GM12878 (cell line): ENCODE measurements around the gene HSBP1. TPM values are rescaled to one million over a fixed set of nuclear protein-coding genes. Genes with fewer than 3 reads are reported as not detected.
A peak's percentile ranks its signal among the peaks of the same experiment; 100 is the strongest.

Experiments used
- ATAC-seq: fragments of 200-7000 bp; cut with Tn5 transposase; 3 replicates; pipeline ENCODE4 v1.9.1; 2020; ENCODE audit warnings: mild to moderate bottlenecking, moderate library complexity
- BruUV-seq: library from RNA; stranded (reverse); fragments of 400-500 nt; replicated peaks from 2 replicates; lab custom pipeline; 2021; lab: Mats Ljungman, UMichigan
- CTCF ChIA-PET: fragments of 300-600 bp; sonication (Branson Sonifier 250); formaldehyde crosslinking; extraction: SDS; loops from one replicate; lab custom pipeline; 2021; ENCODE audit warnings: inconsistent platforms; lab: Yijun Ruan, JAX
- POLR2A ChIA-PET: fragments of 350-600 bp; formaldehyde crosslinking; extraction: SDS; loops from one replicate; lab custom pipeline; 2021; ENCODE audit warnings: inconsistent platforms; lab: Charles Lee
- RAD21 ChIA-PET: fragments of 300-600 bp; sonication (Branson Sonifier 250); formaldehyde crosslinking; loops from one replicate; lab custom pipeline; 2023; ENCODE audit warnings: antibody characterized with exemption; ENCODE audit not compliant: unreplicated experiment; lab: Charles Lee
- SMC1A ChIA-PET: fragments of 300-600 bp; sonication (Branson Sonifier 250); formaldehyde crosslinking; loops from one replicate; lab custom pipeline; 2023; ENCODE audit not compliant: unreplicated experiment, uncharacterized antibody; lab: Charles Lee
- DNase-seq: peaks from one replicate; pipeline ENCODE4 v3.0.0-alpha.2; 2011; ENCODE audit warnings: low read depth, low spot score
- FAIRE-seq: peaks from 3 replicates; lab custom pipeline; 2011; peaks lifted over from hg19 to GRCh38; lab: Jason Lieb, UNC
- H2AFZ ChIP-seq: 2 replicates; pipeline ENCODE4 v1.6.0; 2011; ENCODE audit warnings: low read depth, low read length, control low read depth; ENCODE audit not compliant: control insufficient read depth
- H3K27ac ChIP-seq: 2 replicates; pipeline ENCODE4 v1.5.1; 2011; ENCODE audit warnings: control low read depth; ENCODE audit not compliant: control insufficient read depth, insufficient read depth
- H3K27me3 ChIP-seq, 2 experiments: replicated peaks in 1 of 2; 2 replicates each; pipeline versions ENCODE4 v1.6.0 to v1.6.1; 2011; ENCODE audit warnings: low read length in 1 of 2; ENCODE audit not compliant: control insufficient read depth in 2 of 2, insufficient read depth in 2 of 2
- H3K36me3 ChIP-seq, 2 experiments: 2 replicates each; pipeline ENCODE4 v1.5.1; 2011; ENCODE audit warnings: low read length in 1 of 2; ENCODE audit not compliant: control insufficient read depth in 2 of 2, insufficient read depth in 2 of 2
- H3K4me1 ChIP-seq: 2 replicates; pipeline ENCODE4 v1.6.1; 2011; ENCODE audit warnings: mild to moderate bottlenecking, low read length, moderate library complexity, mixed read lengths; ENCODE audit not compliant: control insufficient read depth, insufficient read depth
- H3K4me2 ChIP-seq: 2 replicates; pipeline ENCODE4 v1.6.0; 2011; ENCODE audit warnings: control low read depth; ENCODE audit not compliant: control insufficient read depth, insufficient read depth
- H3K4me3 ChIP-seq: fragments of 200-600 bp; sonication (generic); 2 replicates; pipeline ENCODE4 v1.5.1; 2016
- H3K79me2 ChIP-seq: 2 replicates; pipeline ENCODE4 v1.6.0; 2011; ENCODE audit warnings: low read length; ENCODE audit not compliant: control insufficient read depth, insufficient read depth
- H3K9ac ChIP-seq: 2 replicates; pipeline ENCODE4 v1.8.0; 2011; ENCODE audit warnings: low read length, control low read depth, mixed read lengths; ENCODE audit not compliant: control insufficient read depth, insufficient read depth
- H3K9me3 ChIP-seq: replicated peaks from 3 replicates; pipeline ENCODE4 v1.5.1; 2011; ENCODE audit warnings: mild to moderate bottlenecking, low read length; ENCODE audit not compliant: control insufficient read depth, insufficient read depth
- H4K20me1 ChIP-seq: 2 replicates; pipeline ENCODE4 v1.6.0; 2011; ENCODE audit not compliant: control insufficient read depth, insufficient read depth
- BHLHE40 ChIP-seq, 2 experiments: fragments of 450-650 bp in 1 of 2; IDR thresholded peaks; 2 replicates each; pipeline ENCODE4 v1.6.1; 2011 to 2017; ENCODE audit warnings: low read depth in 2 of 2, borderline replicate concordance in 1 of 2, improper control_type of control experiment in 1 of 2, low read length in 1 of 2, mild to moderate bottlenecking in 1 of 2
- NR2F1 ChIP-seq: fragments of 450-650 bp; conservative IDR thresholded peaks from 2 replicates; pipeline ENCODE4 v1.6.1; 2017; ENCODE audit warnings: mild to moderate bottlenecking
- POLR2A ChIP-seq: IDR thresholded peaks from 2 replicates; pipeline ENCODE4 v1.6.1; 2011; ENCODE audit warnings: low read depth, mild to moderate bottlenecking, low read length
- POLR2AphosphoS5 ChIP-seq: IDR thresholded peaks from 2 replicates; pipeline ENCODE4 v1.6.1; 2011; ENCODE audit warnings: mild to moderate bottlenecking, low read length, inconsistent platforms
- SIX5 ChIP-seq: IDR thresholded peaks from 2 replicates; pipeline ENCODE4 v1.6.1; 2011; ENCODE audit warnings: mild to moderate bottlenecking, low read depth, low read length, moderate library complexity; ENCODE audit not compliant: severe bottlenecking
- SMC3 ChIP-seq: IDR thresholded peaks from 2 replicates; pipeline ENCODE4 v1.6.1; 2011; ENCODE audit warnings: low read length, improper control_type of control experiment, borderline replicate concordance
- SP1 ChIP-seq: IDR thresholded peaks from one replicate; pipeline ENCODE4 v1.6.1; 2011; ENCODE audit warnings: low read depth, low read length
- STAT1 ChIP-seq: fragments of 450-650 bp; conservative IDR thresholded peaks from 2 replicates; pipeline ENCODE4 v1.6.1; 2014; ENCODE audit warnings: antibody characterized with exemption, mild to moderate bottlenecking
- TAF1 ChIP-seq: IDR thresholded peaks from 2 replicates; pipeline ENCODE4 v1.6.1; 2011; ENCODE audit warnings: mild to moderate bottlenecking, low read depth, low read length, borderline replicate concordance
- TBL1XR1 ChIP-seq: IDR thresholded peaks from 2 replicates; pipeline ENCODE4 v1.6.1; 2012; ENCODE audit warnings: low read depth, low read length, improper control_type of control experiment
- TCF12 ChIP-seq: IDR thresholded peaks from 2 replicates; pipeline ENCODE4 v1.6.1; 2011; ENCODE audit warnings: low read depth, mild to moderate bottlenecking, low read length
- ZBTB33 ChIP-seq: fragments of 450-650 bp; IDR thresholded peaks from 2 replicates; pipeline ENCODE4 v1.6.1; 2017; ENCODE audit warnings: mild to moderate bottlenecking
- ZNF687 ChIP-seq: fragments of 450-650 bp; IDR thresholded peaks from 2 replicates; pipeline ENCODE4 v1.6.1; 2017; ENCODE audit warnings: mild to moderate bottlenecking, moderate library complexity
- WGBS: methylation state at CpG from one replicate; pipeline ENCODE4 v1.1.6; 2016; ENCODE audit warnings: low lambda C conversion rate; ENCODE audit not compliant: insufficient replicate concordance, insufficient coverage; ENCODE audit errors: missing lambda C conversion rate; 5-methylcytosine and 5-hydroxymethylcytosine counted together
- in situ Hi-C: fragments of 300-500 bp; cut with MboI; formaldehyde crosslinking; loops from 9 replicates; pipeline ENCODE4 v1.14.3; 2018; ENCODE audit warnings: mixed read lengths
- intact Hi-C: fragments of 100-400 bp; cut with micrococcal nuclease; formaldehyde crosslinking; loops from one replicate; pipeline ENCODE4 v1.14.2; 2022; ENCODE audit not compliant: unreplicated experiment
- polyA plus RNA-seq, 11 experiments: library from polyadenylated mRNA; depleted of rRNA in 4 of 11; unstranded in 6 of 11; stranded (reverse) in 5 of 11; fragments of >200 nt; fragmentation: Nextera tagmentation in 4 of 11; fragmentation: Illumina TruSeq in 1 of 11; extraction: Ambion mirVana in 4 of 11; extraction: Trizol in 1 of 11; gene quantifications; 1 replicate in 1 of 11; 2 replicates in 10 of 11; pipeline versions ENCODE4 v1.2.1 to v1.2.3, GENCODE V29; 2011 to 2016; ENCODE audit warnings: inconsistent platforms in 2 of 11, missing spikeins in 2 of 11, low read depth in 1 of 11
- total RNA-seq, 4 experiments: library from RNA; depleted of rRNA in 3 of 4; stranded (reverse); fragments of >200 nt in 3 of 4; fragmentation: Illumina TruSeq in 1 of 4; extraction: Trizol in 1 of 4; gene quantifications; 2 replicates each; pipeline versions ENCODE4 v1.2.1 to v1.2.3, GENCODE V29; 2013 to 2021

Gene HSBP1
- total and polyA plus RNA-seq, 10 of the 15 experiments (the other 5 are each of a cell fraction or from before 2014, with no cell fraction given), result 26.6 to 263 (median 95.7) TPM

- TF ChIP-seq TCF12 (peak; percentile 95), NR2F1 (peak; percentile 53; the same call in 1 of the 2 replicates), TAF1 (no peak), SMC3 (no peak), POLR2AphosphoS5 (no peak), STAT1 (no peak), BHLHE40 (IDR thresholded peaks at IDR 0.05; ENCODE audit: borderline replicate concordance in 1 of 2, low read depth in 2 of 2, low read length in 1 of 2) (no peak), POLR2A (peak; percentile 64)
- TF ChIP-seq, all 136 proteins: peak for 5
Observed at GRCh38 chr16:83813823-83814658, 6.3 kb downstream of the HSBP1 start (continued).

- FAIRE-seq (no peak), DNase-seq (no peak), ATAC-seq (no peak)
- Histone ChIP-seq H3K27me3 (no peaks in the 10 kb centered on the region), H3K4me2 (no peak overlapping the region), H3K9ac (no peak overlapping the region), H2AFZ (no peak overlapping the region), H3K27ac (no peak overlapping the region), H4K20me1 (no peaks in the 10 kb centered on the region), H3K79me2 (peaks cover 3% of the 10 kb centered on the region; the same call in 1 of the 2 replicates), H3K9me3 (no peaks in the 10 kb centered on the region), H3K4me3 (no peak overlapping the region), H3K36me3 (peaks cover 0 to 11% of the 10 kb centered on the region in 2 experiments; a peak in 1 of 4 replicates), H3K4me1 (no peaks in the 10 kb centered on the region; the same call in 1 of the 2 replicates)
- WGBS, result 97% methylated on average over 4 of the region's 4 CpGs
- in situ Hi-C loops (no loop called here), intact Hi-C loops (no loop called here)
- ChIA-PET CTCF (interaction anchor here (0.7 to 1.6 kb wide), 2 partner anchors 10 to 113 kb away, joined by 4 to 7 read pairs; no protein-coding TSS in a partner anchor), SMC1A (no interaction called here), POLR2A (interaction anchor here (0.6 kb wide), 1 partner anchor 8 kb away, joined by 4 read pairs; no protein-coding TSS in a partner anchor), RAD21 (no interaction called here)
- no TSS peak for BruUV-seq
- TF ChIP-seq SIX5 (no peak), TBL1XR1 (no peak), SP1 (no peak), ZBTB33 (no peak), ZNF687 (no peak)
Observed at GRCh38 chr16:83814659-83814985, 6.8 kb downstream of the HSBP1 start.
